Measurements from ENCODE around the gene NOTCH3.

Gene NOTCH3

GRCh38 chr19:15178629-15179308 is 22.0 kb downstream of the NOTCH3 start:
- no peak for TF ChIP-seq CTCF (IDR thresholded peaks at IDR 0.05)

- TF ChIP-seq CTCF (IDR thresholded peaks at IDR 0.05) = peak; percentile 98
These were observed 23.3 kb downstream of the NOTCH3 start for GRCh38 chr19:15177269-15178116.

- no peak for TF ChIP-seq CTCF (IDR thresholded peaks at IDR 0.05)
These were observed 25.2 kb downstream of the NOTCH3 start for GRCh38 chr19:15175609-15176008.

GRCh38 chr19:15173746-15174404 is 26.9 kb downstream of the NOTCH3 start:
- peak; percentile 14; the same call in 1 of the 2 replicates for TF ChIP-seq CTCF (IDR thresholded peaks at IDR 0.05)

- TF ChIP-seq CTCF (IDR thresholded peaks at IDR 0.05) = no peak
These were observed 30.4 kb downstream of the NOTCH3 start for GRCh38 chr19:15170345-15170744.

- TF ChIP-seq CTCF (IDR thresholded peaks at IDR 0.05) = no peak
These were observed 31.1 kb downstream of the NOTCH3 start for GRCh38 chr19:15169541-15170285.

GRCh38 chr19:15166700-15167099 is 34.1 kb downstream of the NOTCH3 start:
- no peak for TF ChIP-seq CTCF (IDR thresholded peaks at IDR 0.05)

Data from LNCAP (cell line).